PC-9 (cell line): ENCODE measurements around the gene DSCAM. TPM values are rescaled to one million over a fixed set of nuclear protein-coding genes. Genes with fewer than 3 reads are reported as not detected.

Experiments used
- BruUV-seq: library from RNA; stranded (reverse); fragments of 400-500 nt; replicated peaks from 2 replicates; lab custom pipeline; 2021; lab: Mats Ljungman, UMichigan
- CTCF ChIA-PET: fragments of 300-600 bp; sonication (Branson Sonifier 250); formaldehyde crosslinking; loops from one replicate; lab custom pipeline; 2022; ENCODE audit warnings: antibody characterized with exemption; lab: Charles Lee
- POLR2A ChIA-PET: fragments of 300-600 bp; sonication (Branson Sonifier 250); formaldehyde crosslinking; loops from one replicate; lab custom pipeline; 2022; ENCODE audit warnings: antibody characterized with exemption; ENCODE audit not compliant: unreplicated experiment; lab: Charles Lee
- DNase-seq, 2 experiments: peaks; one replicate each; pipeline versions ENCODE4 v3.0.0 to v3.0.0-alpha.2; 2015 to 2022; ENCODE audit warnings: mixed read lengths in 1 of 2
- H2AFZ ChIP-seq: fragments of 200-600 bp; sonication (generic); 2 replicates; pipeline ENCODE4 v1.8.1; 2017; ENCODE audit warnings: antibody characterized with exemption
- H3F3A ChIP-seq: fragments of 200-600 bp; sonication (generic); 2 replicates; pipeline ENCODE4 v1.8.1; 2017; ENCODE audit warnings: antibody characterized with exemption, mild to moderate bottlenecking, low read depth; ENCODE audit not compliant: insufficient read depth
- H3K27ac ChIP-seq: fragments of 200-600 bp; sonication (generic); 2 replicates; pipeline ENCODE4 v1.6.1; 2016; ENCODE audit warnings: mixed run types
- H3K27me3 ChIP-seq: fragments of 200-600 bp; sonication (generic); 2 replicates; pipeline ENCODE4 v1.6.1; 2016; ENCODE audit warnings: low read depth, mixed run types; ENCODE audit not compliant: insufficient read depth
- H3K36me3 ChIP-seq: fragments of 200-600 bp; sonication (generic); 2 replicates; pipeline ENCODE4 v1.6.1; 2016; ENCODE audit warnings: low read depth, mixed run types
- H3K4me1 ChIP-seq: fragments of 200-600 bp; sonication (generic); replicated peaks from 2 replicates; pipeline ENCODE4 v1.6.1; 2016; ENCODE audit warnings: mixed run types; ENCODE audit not compliant: insufficient read depth
- H3K4me2 ChIP-seq: fragments of 200-600 bp; sonication (generic); 2 replicates; pipeline ENCODE4 v1.6.1; 2017; ENCODE audit warnings: mixed run types
- H3K4me3 ChIP-seq: fragments of 200-600 bp; sonication (generic); 2 replicates; pipeline ENCODE4 v1.6.1; 2016; ENCODE audit warnings: mixed run types
- H3K79me2 ChIP-seq: fragments of 200-600 bp; sonication (generic); 2 replicates; pipeline ENCODE4 v1.6.1; 2017; ENCODE audit warnings: low read depth, mixed run types
- H3K9me2 ChIP-seq: fragments of 200-600 bp; sonication (generic); 2 replicates; pipeline ENCODE4 v1.8.1; 2017; ENCODE audit warnings: mild to moderate bottlenecking; ENCODE audit not compliant: insufficient read depth
- H3K9me3 ChIP-seq: fragments of 200-600 bp; sonication (generic); 2 replicates; pipeline ENCODE4 v1.8.1; 2016; ENCODE audit warnings: low read depth; ENCODE audit not compliant: insufficient read depth
- H4K20me1 ChIP-seq: fragments of 200-600 bp; sonication (generic); 2 replicates; pipeline ENCODE4 v1.8.1; 2017; ENCODE audit not compliant: insufficient read depth
- CTCF ChIP-seq: fragments of 200-600 bp; sonication (generic); conservative IDR thresholded peaks from 2 replicates; pipeline ENCODE4 v1.6.1; 2017; ENCODE audit warnings: mixed run types, antibody characterized with exemption, mild to moderate bottlenecking, moderate library complexity
- EZH2 ChIP-seq: fragments of 200-600 bp; sonication (generic); IDR thresholded peaks from 2 replicates; pipeline ENCODE4 v1.8.0; 2017; ENCODE audit warnings: antibody characterized with exemption, low read depth
- intact Hi-C: fragments of 100-400 bp; cut with micrococcal nuclease; formaldehyde crosslinking; loops from one replicate; pipeline ENCODE4 v1.10.0; 2022; ENCODE audit not compliant: unreplicated experiment
- total RNA-seq: library from RNA; stranded (reverse); gene quantifications from 2 replicates; pipeline ENCODE4 v1.2.3, GENCODE V29; 2021

DSCAM gene
- total RNA-seq, 1 experiment from 2014 or later: not detected

GRCh38 chr21:40768056-40768455 lies 78.9 kb downstream of the DSCAM start:
- intact Hi-C loops: no loop called here
- Histone ChIP-seq H3F3A (no peaks in the 10 kb centered on the region), H3K9me2 (no peaks in the 10 kb centered on the region), H2AFZ (no peak overlapping the region), H3K4me1 (no peaks in the 10 kb centered on the region), H3K4me2 (no peak overlapping the region), H3K36me3 (no peaks in the 10 kb centered on the region), H3K27me3 (0 out of 2 replicates have a peak, but pooled peaks cover 9% of the 10 kb centered on the region), H4K20me1 (no peaks in the 10 kb centered on the region), H3K4me3 (no peak overlapping the region), H3K79me2 (no peaks in the 10 kb centered on the region), H3K27ac (no peak overlapping the region), H3K9me3 (no peaks in the 10 kb centered on the region)
- no TSS peak for BruUV-seq
- no peak for TF ChIP-seq CTCF
- no peak for DNase-seq
- ChIA-PET POLR2A (no interaction called here), CTCF (no interaction called here)

- ChIA-PET CTCF (no interaction called here), POLR2A (no interaction called here)
- Histone ChIP-seq H3F3A (no peaks in the 10 kb centered on the region), H3K4me1 (no peaks in the 10 kb centered on the region), H3K27me3 (0 out of 2 replicates have a peak, but pooled peaks cover 1% of the 10 kb centered on the region), H3K79me2 (no peaks in the 10 kb centered on the region), H3K27ac (no peak overlapping the region), H3K9me3 (no peaks in the 10 kb centered on the region), H3K4me2 (no peak overlapping the region), H4K20me1 (no peaks in the 10 kb centered on the region), H3K4me3 (no peak overlapping the region), H2AFZ (no peak overlapping the region), H3K9me2 (no peaks in the 10 kb centered on the region), H3K36me3 (no peaks in the 10 kb centered on the region)
- intact Hi-C loops: no loop called here
- no peak for DNase-seq
- no TSS peak for BruUV-seq
- no peak for TF ChIP-seq EZH2
- TF ChIP-seq CTCF: no peak
Observed at GRCh38 chr21:40766381-40766780, 80.6 kb downstream of the DSCAM start.

GRCh38 chr21:40765811-40766210 lies 81.1 kb downstream of the DSCAM start:
- no peak for DNase-seq
- Histone ChIP-seq H3K4me2 (no peak overlapping the region), H4K20me1 (no peaks in the 10 kb centered on the region), H2AFZ (no peak overlapping the region), H3K4me1 (no peaks in the 10 kb centered on the region), H3K79me2 (no peaks in the 10 kb centered on the region), H3F3A (no peaks in the 10 kb centered on the region), H3K36me3 (no peaks in the 10 kb centered on the region), H3K27me3 (no peaks in the 10 kb centered on the region), H3K27ac (no peak overlapping the region), H3K4me3 (no peak overlapping the region), H3K9me3 (no peaks in the 10 kb centered on the region), H3K9me2 (no peaks in the 10 kb centered on the region)
- intact Hi-C loops: no loop called here
- TF ChIP-seq CTCF (no peak), EZH2 (no peak)
- no TSS peak for BruUV-seq
- CTCF ChIA-PET: no interaction called here
- POLR2A ChIA-PET: no interaction called here
